GM18499 (cell line): ENCODE results near the gene SORL1.
"Not testable (repeated sequence)": the region's sequence is repeated elsewhere in the genome, so short reads cannot be mapped to it uniquely, and the experiment has no call there.

ENCODE experiments used
- ATAC-seq: cut with Tn5 transposase; IDR thresholded peaks from one replicate; pipeline ENCODE4 v1.9.1; 2021; ENCODE audit warnings: moderate number of reproducible peaks; ENCODE audit not compliant: insufficient read depth, unreplicated experiment

Gene SORL1

DNA sequence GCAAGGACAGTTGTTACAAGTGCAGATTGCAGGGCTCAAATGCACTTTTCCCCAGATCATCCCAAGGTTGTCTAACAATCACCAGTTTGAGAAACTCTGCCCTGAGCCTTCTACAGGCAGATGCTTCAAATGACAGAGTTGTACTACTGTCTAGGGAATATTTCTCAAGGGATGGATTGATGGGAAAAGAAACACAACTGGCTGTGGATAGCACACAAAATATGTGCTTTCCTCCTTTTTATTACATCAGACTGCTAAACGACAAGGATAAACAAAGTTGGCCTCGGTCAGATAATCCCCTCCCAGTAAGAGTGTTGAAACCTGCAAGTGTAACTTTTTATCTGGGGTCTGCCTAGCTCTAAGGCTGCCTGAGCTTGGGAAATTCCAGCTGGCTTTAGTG, 47.3 kb downstream of the SORL1 start:
- no peak for ATAC-seq

GRCh38 chr11:121500275-121500674, 48.2 kb downstream of the SORL1 start:
- ATAC-seq, result no peak

- ATAC-seq, result no peak
Observed at GRCh38 chr11:121500717-121501116, 48.6 kb downstream of the SORL1 start.

DNA sequence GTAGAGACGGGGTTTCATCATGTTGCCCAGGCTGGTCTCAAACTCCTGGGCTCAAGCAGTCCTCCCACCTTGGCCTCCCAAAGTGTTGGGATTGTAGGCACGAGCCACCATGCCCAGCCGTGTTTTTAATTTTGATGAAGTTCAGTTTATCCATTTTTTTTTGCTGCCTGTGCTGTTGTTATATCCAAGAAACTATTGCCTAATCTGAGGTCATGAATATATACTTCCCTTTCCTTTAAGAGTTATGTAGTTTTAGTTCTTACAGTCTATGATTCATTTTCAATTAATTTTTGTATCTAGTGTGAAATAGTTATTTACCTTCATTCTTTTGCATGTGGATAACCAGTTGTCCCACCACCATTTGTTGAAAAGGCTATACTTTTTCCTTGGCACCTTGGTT, 50.9 kb downstream of the SORL1 start:
- no peak for ATAC-seq

- ATAC-seq, result not testable (repeated sequence)
Observed at GRCh38 chr11:121506237-121506636, 54.1 kb downstream of the SORL1 start.

- no peak for ATAC-seq
Observed at GRCh38 chr11:121508449-121508848, 56.3 kb downstream of the SORL1 start.

DNA sequence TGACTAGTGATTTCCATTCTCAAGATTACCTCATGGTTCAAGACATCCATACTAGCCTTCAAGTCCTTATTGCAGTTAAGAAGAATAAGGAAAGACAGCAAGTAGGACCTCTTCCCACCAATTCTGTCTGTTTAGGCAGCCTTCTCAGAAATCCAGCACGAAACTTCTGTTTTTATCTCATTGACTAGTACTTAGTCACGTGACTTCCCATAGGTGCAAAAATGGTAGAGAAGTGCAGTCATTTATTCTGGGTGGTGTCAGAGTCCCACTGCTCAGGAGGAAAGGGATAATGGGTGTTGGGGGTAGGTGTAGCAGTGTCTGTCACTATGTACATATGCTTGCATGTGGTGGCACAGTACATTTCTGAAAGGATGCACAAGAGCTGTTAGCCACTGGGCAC, 58.3 kb downstream of the SORL1 start:
- no peak for ATAC-seq

GRCh38 chr11:121512468-121513465, 60.7 kb downstream of the SORL1 start:
- ATAC-seq, result no peak

GRCh38 chr11:121513807-121514206, 61.7 kb downstream of the SORL1 start:
- ATAC-seq, result no peak

- ATAC-seq, result no peak
Observed at GRCh38 chr11:121514432-121515334, 62.6 kb downstream of the SORL1 start.

DNA sequence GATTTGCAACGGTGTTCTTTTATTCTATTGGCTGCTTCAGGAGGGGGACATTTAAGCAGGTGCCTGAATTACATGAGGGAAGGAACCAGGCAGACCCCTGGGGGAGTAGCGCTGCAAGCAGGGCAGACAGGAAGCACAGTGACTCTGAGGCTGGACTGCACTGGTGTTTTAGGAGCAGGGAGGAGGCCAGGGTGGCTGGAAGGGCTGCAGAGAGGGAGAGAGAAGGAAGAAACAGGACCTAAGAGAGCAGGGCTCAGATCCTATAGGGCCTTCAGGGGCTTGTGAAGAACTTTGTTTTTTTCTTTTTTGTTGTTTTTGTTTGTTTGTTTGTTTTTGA, 63.2 kb downstream of the SORL1 start:
- ATAC-seq, result no peak

DNA sequence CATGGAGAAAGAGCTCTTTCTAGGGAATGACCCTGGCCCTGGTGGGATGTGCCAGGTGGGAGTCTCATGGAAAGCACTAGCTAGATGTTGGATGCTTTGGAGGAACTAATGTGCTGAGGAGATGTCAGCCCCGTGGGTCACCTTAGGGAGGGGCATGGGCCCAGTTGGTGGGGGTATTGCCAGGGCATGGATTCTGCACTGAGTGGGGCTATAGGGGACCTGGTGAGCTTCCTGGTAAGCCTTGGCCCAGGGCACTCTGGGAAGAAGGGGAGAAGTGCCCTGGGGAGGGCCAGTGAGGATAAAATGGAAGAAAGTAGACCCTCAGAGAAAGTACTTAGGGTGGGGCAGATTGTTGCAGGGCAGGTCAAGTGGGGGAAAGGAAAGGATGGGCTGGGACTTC, 65.9 kb downstream of the SORL1 start:
- no peak for ATAC-seq

- no peak for ATAC-seq
Observed at GRCh38 chr11:121520243-121521144, 68.4 kb downstream of the SORL1 start.

DNA sequence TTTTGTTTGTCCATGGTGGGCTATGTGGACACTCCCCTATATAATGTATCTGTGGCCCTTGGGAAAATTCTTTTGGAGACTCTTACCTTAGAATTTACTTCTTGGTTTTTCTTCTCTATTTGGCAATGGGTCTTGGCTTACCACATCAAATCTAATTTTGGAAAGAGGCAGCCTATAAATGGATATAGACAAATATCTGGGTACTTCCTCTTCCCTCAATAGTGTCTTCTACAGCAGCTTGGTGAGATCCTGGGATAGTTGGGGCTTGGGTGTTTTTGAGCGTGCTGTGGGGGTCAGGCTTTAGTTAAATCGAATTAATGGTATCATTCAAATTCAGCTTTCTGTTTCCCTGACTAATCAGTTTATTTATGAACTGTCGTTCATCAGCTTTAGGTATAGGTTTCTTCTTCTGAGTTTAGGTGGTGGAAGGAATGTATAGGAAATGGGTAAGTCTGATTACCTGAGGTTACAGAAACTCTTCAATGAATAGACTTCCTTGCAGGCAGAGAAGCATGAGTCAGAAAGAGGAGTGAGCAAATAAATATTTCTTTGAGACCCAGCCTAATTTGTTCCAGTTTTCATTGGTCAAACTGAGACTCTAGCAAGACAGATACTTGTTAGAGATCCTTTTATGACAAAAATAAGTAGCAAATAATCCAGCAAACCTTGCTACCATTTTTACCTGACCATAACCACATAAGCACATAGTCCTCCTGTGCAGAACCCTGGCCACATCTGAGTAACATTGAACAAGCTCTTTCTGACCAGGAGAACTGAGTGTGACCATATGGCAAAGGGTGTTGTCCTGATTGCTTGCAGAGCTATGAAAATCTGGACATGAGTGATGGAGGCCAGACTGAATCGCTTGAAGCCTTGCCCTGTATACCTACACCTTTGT, 69.3 kb downstream of the SORL1 start:
- ATAC-seq, result no peak

DNA sequence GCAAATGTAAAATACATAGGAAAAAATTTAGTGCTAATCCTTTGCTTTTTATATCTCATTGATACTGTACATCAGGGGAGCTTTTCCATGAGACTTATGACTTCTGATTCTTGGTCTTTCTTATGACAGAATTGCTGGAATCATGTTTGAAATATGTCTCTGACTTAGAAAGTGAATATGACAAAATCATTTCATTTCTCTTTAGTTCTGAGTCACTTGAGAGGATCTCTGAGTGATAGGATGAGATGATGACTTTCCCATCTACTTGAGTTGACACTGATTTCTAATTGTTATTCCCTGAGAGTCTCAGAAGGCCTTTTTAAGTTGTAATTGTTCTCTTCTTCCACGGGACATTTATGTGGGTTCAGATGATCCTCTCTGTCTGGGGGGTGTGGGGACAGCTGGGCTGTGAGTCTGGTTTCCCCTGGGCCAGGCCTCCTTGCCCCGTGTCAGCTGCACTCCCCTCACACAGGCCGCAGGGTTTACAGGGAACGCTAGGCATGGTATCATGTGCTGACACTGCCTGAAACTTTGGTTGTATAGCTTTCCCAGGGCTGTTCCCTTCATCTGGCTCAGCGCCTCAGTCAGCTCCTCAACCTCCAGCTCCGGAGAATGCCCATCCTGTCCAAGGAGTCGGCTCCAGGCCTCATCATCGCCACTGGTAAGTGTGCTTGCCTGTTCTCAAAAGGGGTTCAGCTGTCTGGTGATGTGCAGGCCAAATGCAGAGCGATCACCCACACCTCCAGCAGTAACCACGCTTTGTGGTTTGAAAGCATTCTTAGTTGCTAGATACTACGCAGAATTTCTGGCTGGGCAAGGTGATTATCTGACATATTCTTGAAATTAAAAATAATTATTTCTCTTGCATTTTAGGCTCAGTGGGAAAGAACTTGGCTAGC, 70.2 kb downstream of the SORL1 start:
- no peak for ATAC-seq

GRCh38 chr11:121523581-121524232, 71.6 kb downstream of the SORL1 start:
- no peak for ATAC-seq

GRCh38 chr11:121524233-121524631, 72.1 kb downstream of the SORL1 start:
- ATAC-seq, result no peak

GRCh38 chr11:121525376-121525775, 73.3 kb downstream of the SORL1 start:
- no peak for ATAC-seq
